Stimulated activated naive CD8-positive, alpha-beta T cell treated with anti-CD3 and anti-CD28 coated beads, Interleukin-15, Interleukin-2, amounts not matched to agents 100 U/mL and 50 U/mL, for 24 hours (primary cell): ENCODE data around the gene LIF.

Experiments
- ATAC-seq: fragments of 150-1000 bp; cut with Tn5 transposase; one replicate; pipeline ENCODE4 v1.10.0; 2021
- DNase-seq: peaks from one replicate; pipeline ENCODE4 v3.0.0; 2021

Gene LIF

DNA sequence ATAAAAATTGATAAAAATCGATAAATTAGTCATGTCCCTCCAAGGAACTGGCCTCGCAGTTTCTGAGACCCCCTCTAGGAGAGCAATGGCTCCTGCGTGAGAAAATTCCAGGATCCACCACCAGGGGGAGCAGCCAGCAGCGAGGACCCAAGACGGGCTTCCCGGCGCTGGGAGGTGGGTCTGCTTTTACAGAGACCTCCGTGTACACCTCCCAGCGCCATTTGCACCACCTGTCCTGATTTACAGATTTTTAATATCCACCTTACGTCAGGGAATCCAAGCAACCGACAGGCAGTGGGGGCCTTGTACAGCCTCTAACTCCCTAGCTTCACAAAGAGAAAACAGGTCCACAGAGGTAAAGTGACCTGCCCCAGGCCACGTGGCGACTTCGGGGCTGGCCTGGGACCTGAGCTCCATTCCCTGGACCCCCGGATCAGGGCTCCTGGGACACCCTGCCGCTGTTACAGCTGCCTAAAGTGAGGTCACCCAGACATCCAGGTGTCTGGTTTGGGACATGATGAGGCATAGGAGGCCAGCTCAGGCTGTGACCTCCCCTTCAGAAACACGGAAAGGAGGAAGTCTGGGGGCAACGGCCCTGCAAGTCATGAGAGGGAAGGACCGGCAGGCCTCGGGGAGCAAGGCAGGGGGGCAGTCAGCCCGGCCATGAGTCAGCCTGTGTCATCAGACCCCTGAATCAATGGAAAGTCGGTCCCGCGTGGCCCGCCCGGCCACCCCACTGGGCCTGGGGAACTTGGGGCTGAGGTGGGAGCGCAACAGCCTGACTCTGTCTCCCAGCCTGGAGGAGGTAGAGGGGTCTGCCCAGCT is 16.6 kb upstream of the LIF start:
- ATAC-seq = no peak

DNA sequence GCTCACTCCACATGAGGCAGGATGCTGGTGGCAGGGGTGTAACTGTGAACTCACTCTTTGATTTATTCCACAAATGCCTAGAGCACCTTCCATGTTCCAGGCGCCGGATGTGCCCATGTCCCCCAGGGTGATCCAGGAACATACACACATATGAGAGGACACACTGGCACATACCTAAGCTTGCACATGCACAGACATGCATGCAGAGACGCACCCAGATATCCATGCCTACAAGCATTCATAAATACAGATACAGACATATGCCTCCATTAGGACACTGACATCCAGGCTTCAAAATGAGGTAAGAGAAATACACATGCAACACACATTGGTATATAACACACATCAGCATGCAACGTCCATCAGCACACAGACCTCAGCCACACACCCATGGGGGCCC is 15.6 kb upstream of the LIF start:
- no peak for ATAC-seq
- no peak for DNase-seq

More for the DNA sequence above, 16.6 kb upstream of the LIF start:
- peak; percentile 92 for DNase-seq

DNA sequence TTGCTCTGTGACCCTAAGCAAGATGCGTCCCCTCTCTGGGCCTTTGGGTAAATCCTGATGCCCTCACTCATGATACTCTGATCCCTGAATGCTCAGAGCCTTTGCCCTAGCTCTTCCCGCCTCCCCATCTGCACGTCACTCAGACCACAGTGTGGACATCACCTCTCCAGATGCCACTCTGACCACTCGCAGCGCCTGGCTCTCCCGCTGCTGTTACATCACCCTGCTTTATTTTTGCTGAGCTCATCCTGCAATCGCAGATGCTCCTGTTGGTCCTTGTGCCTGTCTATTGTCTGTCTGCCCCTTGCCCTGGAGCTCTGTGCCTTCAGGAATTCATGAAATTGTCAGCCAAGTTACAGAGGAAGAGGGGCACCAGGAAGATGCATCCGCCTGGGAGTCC is 14.6 kb upstream of the LIF start:
- DNase-seq (no peak), ATAC-seq (no peak)

DNA sequence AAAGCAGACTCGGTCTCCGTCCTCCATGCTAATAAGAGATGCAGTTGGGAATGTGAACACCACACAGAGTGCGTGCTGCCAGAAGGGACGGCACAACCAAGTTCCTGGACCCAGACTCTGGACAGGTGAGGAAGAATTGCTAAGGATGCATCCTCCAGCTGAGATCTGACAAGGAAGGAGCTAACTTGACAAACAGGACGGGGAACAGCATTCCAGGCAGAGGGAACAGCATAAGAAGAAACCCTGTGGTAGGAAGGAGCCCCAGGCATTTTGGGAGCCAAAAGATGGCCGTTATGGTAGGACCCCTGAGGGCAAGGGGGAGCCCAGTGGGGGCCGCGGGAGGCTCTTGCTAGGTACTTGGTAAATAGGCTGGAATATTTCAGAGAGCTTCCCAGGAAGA is 14.1 kb upstream of the LIF start:
- DNase-seq = no peak
- no peak for ATAC-seq

DNA sequence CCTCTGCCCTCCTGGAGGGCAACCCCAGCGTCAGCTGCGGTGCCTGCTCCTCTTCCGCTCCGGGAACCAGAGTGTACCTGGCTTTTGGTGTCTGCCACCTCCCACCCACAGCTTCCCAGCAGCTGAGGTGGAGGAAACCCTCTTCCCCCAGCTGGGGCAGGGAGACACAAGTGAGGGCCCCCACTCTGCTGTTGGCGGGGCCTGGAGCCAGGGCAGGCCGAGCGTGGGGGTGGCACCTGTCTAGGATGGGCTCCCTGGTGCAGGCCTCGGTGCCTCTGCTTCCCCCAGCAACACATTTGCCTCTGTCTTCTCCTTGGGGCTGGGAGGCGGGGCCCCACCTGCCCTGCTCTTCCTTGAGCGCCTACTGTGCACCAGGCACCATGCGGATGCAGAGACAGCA is 13.7 kb upstream of the LIF start:
- DNase-seq = no peak
- no peak for ATAC-seq

DNA sequence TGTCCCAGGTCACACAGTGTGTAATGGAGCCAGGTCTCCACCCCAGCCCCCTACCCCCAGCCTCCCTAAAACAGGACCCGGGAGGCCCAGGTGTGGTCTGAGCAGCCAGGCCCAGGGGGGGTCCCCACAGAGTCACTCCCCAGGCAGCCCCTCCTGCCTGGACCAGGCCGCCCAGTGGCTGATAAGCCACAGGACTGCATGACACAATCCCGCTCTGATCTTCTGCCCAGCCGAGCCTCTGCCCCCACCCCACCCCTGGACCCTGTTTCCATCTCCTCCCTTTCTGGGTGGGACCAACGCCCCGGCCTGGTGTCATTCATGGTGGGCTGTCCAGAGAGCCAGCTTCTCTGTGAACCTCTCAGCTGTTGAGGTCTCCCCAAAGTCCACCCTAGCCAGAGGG is 7.8 kb upstream of the LIF start:
- no peak for DNase-seq
- ATAC-seq = no peak

DNA sequence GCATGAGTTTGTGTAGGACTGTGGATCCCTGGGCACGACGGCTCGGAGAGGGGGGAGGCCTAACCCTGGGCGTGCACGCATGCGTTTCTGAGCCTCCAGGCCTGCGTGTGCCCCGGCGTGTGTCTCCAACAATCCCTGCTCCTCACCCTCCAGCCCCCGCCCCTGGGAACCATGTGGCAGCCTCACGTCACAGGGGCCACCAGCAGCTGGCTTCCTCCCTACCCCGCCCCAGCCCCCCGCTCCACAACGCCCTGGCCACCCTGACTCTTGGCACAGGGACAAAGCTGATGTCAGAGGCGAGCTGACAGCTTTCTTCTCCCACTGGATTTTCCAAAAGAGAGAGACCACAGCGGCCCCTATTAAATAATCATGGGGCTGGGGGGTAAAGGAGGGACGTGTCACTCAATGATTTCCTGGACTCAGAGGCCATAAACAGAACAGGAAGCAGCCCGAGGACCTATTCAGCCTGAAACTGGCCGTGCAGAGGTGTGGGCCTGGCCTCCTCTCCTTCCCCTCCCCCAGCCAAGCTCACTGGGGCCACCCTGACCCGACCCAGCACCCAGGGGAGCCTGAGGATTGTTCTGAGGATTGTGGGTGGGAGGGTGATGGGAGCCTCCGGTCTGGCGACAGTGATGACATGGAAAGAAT is 6.8 kb upstream of the LIF start:
- no peak for ATAC-seq

DNA sequence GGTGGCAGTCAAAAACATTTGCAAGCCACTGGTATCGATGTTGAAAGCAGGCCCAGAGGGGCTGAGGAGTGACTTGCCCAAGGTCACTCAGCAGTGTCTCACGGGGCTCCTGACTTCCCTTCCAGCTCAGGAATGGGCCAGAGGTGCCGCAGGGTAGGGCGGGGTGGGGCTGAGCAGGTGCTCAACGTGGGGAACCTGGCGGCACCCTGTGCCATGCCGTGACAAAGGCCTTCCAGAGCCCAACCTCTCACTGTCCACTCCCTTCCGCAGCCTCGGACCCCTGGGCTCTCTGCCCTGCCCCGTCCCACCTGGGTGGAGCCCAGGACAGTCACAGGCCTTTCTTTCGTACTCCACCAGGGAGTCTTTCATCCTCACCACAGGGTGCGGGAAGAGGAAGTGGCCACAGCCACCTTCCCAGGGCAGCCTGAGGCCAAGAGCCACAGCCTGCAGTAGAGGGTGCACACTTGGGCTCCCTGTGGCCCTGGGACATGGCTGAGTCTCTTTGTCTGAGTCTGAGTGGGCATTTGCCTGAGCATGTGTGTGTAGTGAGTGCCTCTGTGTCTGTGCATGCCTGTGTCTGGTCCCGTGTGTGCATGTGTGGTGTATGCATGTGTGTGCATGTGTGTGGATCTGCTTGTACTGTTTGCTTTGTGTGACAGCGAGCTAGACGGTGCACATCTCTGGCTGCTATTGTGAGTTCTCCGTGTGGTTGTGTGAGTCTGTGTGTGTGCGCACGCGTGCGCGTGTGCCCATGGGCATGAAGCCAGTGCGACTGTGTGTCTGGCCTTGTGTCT is 6.0 kb upstream of the LIF start:
- DNase-seq = no peak
- ATAC-seq = no peak

More for the DNA sequence above, 6.8 kb upstream of the LIF start:
- no peak for DNase-seq

DNA sequence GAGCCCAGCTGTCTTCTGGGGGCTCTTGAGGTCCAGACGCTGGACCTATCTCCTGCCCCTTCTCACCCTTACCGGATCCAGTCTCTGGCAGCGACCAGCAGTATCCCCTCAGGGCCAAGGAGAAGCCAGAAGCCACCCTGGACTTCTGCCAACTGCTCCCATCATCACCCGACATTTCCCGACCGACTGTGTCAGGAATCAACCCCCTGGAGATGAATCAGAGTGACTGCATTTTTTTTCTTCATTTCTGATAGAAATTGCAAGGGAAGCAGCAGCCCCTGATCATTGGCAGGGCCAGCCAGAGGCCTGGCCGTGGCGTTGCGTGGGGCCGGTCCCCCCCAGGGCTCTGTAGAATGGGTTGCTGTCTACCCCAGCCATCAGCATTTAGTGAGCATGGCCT is 5.2 kb upstream of the LIF start:
- ATAC-seq = no peak
- no peak for DNase-seq

DNA sequence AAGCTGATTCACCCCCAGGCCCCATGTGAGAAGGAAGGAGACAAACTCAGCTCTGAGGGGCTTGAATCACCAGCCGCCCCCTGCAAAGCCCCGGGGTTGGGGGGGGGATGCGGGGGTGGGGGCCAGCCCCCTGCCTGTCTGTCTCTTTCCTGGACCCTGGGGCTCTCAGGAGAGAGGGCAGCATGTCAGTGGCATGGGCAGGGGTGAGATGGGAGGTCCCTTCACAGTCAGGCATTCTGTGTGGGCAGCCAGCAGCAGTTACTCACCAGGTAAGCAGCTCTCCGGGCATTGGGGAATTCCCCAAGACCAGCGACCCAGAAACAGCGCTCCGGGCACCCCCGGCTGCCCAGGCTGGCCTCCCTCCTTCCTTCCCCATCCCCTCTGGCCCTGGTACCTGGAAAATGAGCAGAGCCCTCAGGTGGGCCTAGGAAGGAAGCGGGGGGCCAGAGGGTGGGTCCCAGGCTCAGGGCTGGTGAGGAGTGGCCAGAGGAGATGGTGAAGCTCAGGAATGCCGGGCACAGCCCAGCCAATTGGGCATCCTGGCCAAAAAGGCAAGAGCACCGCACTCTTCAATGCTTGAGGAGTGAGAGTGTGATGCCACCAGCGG is 4.2 kb upstream of the LIF start:
- DNase-seq (peak; percentile 72), ATAC-seq (peak; percentile 60)

DNA sequence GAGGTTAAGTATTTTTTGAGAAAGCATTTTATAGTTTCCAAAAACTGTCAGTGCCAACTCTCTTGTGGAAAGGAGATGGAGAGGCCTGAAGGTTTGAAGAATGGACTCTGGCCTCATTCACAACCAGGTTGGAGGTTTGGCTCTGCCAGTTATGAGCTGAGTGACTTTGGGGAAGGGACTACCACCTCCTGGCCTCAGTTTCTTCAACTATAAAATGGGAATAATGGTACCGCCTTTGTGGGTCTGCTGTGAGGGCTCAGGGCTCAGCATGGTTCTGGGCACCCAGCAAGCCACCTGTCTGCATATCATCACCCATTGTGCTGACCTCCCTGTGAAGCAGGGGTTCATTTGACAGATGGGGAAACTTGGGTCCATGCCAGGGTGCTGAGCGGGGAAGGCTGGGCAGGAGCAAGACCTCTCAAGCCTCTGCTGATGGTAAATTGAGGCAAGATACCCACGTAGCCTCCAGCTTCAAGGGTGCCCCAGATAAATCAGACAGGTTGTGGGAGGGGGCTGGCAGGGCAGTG is 3.5 kb upstream of the LIF start:
- DNase-seq (no peak), ATAC-seq (no peak)

DNA sequence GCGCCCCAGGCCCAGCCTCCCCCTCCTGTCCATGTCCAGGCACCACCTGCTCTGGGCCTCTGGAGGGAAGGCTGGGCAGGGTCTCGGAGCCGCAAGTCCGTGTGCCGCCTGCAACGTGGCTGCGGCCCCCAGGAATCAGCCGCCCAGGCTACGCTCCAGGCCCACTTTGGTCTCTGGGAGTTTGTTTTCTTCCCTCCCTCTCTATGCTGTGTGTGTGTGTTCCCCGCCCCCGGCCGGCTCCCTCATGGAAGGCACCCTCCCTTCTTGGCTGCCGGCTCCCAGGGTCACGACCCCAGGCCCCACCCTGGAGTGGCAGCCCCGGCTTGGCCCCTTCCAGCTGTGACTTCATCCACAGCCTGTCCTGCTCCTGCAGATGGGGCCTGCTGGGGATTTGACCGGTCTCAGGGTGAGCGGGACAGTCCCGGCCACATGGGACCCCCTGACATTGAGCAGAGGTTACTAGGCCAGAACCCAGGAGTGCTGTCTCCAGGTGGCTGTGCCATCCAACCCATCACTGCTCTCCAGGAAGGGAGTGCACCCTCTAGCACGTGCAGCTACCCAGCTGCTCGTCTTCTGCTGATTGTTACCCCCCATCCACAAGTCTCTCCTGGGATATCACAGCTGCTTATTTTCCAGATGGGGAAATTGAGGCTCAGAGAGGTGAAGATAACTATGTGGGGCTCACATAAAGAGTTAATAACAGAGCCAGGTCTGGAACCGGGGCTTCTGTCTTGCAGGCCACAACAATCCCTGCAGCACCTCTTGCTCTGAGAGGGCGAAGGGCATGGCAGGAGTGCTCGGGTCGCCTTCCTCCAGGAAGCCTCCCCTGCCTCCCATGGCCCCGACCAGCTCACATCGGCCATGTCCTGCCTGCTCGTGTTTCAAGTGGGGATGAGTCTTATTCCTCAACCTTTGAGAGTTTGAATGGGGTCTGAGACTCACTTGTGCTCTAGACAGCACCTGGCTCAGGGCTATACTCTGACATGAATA is 2.8 kb upstream of the LIF start:
- DNase-seq (no peak), ATAC-seq (no peak)

DNA sequence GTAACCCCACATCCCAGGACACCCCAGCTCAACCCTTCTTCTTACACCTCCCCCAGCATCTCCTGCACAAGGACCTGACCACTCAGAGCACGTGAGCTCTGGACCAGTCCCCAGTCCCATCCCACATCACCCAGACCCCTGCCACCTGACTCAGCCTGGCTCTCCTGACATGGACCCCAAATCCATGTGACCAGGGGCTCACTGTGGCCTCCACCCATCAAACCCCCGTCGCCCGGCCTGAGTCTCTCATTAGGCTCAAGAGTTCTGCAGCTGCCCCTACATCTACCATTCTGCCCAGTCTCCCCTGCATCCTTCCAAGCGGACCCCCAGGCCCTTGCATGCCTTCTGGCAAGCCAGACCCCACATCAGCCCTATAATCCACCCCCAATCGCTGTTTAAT is 1.9 kb upstream of the LIF start:
- DNase-seq = no peak
- no peak for ATAC-seq

DNA sequence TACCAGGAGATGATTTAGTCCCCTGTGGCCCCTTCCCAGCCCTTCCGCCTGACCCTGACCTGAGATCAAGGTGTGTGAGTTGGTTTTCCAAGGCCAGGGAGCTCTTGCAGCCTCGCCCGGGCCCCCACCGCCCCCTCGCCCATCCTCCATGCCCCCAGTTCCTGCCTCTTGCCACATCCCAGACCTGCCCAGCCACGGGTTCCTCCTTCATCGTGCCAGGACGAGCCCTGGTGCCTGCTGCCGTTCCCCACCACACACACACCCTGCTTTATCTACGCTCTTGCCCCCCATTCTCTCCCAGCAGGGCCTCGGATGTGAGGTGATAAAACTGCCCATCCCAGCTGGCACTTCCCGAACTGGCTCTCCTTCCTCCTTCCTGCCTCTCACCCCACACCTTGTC is 1.4 kb upstream of the LIF start:
- no peak for DNase-seq
- no peak for ATAC-seq

DNA sequence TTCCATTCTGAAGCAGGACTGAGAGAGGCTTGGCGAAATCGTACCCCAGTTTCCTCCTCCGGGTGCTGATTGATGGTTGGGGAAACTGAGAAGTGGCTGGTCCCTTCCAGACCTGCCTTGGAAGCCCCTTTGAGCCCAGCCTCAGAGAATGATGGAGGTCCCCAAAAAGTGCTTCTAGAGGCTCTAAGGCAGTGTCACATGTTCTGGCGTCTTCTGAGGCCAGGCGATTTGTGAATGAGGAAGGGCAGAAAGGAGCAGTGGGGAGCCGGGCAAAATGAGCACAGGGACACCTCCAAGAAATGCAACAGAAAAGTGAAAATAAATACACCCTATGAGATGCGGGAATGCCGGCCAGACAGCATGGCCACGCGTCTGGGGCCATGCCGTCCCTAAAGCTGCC is 1.0 kb upstream of the LIF start:
- no peak for ATAC-seq
- DNase-seq = no peak

DNA sequence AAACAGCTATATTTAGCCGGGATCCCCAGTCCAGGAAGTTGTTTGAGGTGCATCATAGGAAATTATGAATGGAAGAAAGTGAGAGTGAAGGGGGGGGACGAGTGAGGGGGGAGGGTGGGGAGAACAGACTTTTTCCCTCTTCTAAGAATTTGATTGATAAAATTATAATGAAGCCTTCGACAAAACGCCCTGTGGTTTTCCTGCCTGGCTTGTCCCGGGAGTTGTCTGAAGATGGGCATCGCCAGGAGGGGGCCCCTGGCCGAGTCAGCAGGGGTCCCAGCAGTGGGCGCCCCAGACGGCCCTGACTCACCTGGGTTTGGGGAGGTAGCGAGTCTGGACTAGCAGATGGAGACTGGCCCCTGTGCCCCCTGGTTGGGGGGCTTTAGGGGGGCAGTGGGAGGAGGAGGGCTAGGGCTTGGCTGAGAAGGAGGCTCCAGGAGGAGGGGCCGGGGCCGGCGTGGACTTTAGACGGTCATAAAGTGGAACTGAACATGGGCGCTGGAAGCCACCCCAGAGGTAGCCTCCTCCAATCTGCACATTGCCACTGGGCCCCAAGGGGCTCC is 336 bp upstream of the LIF start:
- ATAC-seq (no peak), DNase-seq (peak; percentile 45)

DNA sequence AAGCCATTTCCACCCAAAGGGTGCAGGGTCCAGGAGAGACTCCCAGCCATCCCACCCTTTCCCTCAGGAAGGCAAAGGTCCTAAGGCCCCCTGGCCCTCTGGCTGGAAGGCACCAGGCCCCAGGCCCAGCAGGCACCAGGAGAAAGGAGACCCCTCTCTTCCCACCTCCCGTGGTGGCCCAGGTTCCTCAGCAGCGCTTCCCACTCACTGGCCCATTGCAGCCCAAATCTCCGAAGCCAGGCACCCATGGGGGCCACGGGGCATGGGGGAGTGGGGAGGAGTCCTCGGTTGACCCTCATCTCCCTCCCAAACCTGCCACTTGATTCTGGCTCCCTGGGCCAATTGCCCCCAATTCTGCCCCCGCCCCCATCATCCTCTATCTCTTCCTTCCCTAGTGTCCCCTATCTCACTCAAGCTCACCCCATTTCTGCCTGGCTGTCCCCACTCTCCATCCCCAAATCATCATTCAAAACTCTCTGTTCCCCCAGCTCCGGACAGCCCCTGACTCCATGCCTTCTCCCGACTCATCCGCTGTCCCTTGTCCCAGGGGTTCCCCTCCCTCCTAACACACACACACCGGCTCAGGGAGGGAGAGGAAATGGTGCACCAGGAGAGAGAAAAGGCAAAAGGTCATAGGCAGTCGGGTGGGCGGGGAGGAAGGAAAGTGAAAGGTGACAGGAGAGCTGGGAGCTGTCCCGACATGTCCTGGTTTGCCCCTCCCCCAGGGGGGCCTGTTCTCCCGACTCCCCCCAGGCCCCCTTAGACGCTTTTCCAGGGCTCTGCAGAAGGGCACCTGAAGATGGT is 1.2 kb downstream of the LIF start:
- DNase-seq = peak; percentile 56
- ATAC-seq = no peak

DNA sequence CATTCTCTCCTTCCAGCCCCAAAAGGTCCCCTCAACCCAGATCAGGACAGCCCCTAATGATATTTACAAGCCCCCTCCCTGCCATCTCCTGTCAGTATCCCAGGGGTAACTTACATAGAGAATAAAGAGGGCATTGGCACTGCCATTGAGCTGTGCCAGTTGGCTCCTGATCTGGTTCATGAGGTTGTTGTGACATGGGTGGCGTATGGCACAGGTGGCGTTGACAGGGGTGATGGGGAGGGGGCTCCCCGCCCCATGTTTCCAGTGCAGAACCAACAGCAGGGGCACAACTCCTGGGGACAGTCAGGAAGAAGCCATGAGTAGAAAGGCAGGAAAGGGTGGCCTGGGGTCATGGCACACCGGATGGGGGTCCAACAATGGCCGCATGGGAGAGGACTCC is 1.9 kb downstream of the LIF start:
- DNase-seq = no peak
- ATAC-seq = no peak

DNA sequence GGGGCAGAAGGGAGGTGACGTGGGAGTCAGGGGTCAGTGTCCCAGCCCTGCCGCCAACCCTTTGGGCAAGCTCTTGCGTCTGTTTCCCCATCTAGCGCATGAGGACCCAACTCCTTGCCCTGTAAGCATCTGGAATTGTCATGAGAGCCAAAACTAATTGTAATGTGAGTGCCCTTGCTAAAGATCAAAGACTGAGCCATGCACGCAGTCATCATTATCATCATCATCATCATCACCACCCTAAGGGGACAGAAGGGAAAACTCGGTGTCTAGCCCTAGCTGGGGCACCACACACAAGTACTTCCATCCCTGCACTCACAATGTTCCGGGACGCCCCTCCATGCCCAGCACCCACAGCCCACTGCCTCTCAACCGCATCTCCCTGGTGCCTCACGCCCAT is 2.5 kb downstream of the LIF start:
- DNase-seq = no peak

DNA sequence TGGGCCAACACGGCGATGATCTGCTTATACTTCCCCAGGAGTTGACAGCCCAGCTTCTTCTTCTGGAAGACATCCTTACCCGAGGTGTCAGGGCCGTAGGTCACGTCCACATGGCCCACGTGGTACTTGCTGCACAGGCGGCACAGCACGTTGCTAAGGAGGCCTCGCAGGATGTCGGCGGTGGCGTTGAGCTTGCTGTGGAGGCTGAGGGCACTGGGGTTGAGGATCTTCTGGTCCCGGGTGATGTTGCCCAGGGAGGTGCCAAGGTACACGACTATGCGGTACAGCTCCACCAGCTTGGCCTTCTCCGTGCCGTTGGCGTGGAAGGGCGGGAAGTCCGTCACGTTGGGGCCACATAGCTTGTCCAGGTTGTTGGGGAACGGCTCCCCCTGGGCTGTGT is 2.9 kb downstream of the LIF start:
- no peak for DNase-seq
- no peak for ATAC-seq

More for the DNA sequence above, 2.5 kb downstream of the LIF start:
- no peak for ATAC-seq
